NCI-H1105 (cell line): ENCODE results near the gene WDR72.
"Not testable (repeated sequence)": the region's sequence is repeated elsewhere in the genome, so short reads cannot be mapped to it uniquely, and the experiment has no call there.

Experiments
- DNase-seq: peaks from one replicate; lab custom pipeline; 2025; lab: John Stamatoyannopoulos, UW

WDR72 gene

GRCh38 chr15:53695365-53695764 lies 64.1 kb downstream of the WDR72 start:
- DNase-seq = no peak

- no peak for DNase-seq
Measured at GRCh38 chr15:53694476-53694874, 65.0 kb downstream of the WDR72 start.

- no peak for DNase-seq
Measured at GRCh38 chr15:53693729-53694475, 65.6 kb downstream of the WDR72 start.

GRCh38 chr15:53684162-53684561 lies 75.3 kb downstream of the WDR72 start:
- not testable (repeated sequence) for DNase-seq

GRCh38 chr15:53681056-53681455 lies 78.4 kb downstream of the WDR72 start:
- no peak for DNase-seq

GRCh38 chr15:53675832-53676231 lies 83.6 kb downstream of the WDR72 start:
- DNase-seq = no peak

GRCh38 chr15:53671545-53671944 lies 87.9 kb downstream of the WDR72 start:
- no peak for DNase-seq

- DNase-seq = no peak
Measured at GRCh38 chr15:53670701-53671100, 88.8 kb downstream of the WDR72 start.

- DNase-seq = no peak
Measured at GRCh38 chr15:53665930-53666329, 93.5 kb downstream of the WDR72 start.

GRCh38 chr15:53658827-53659555 lies 100.5 kb downstream of the WDR72 start:
- DNase-seq = peak; percentile 84

GRCh38 chr15:53658255-53658654 lies 101.2 kb downstream of the WDR72 start:
- DNase-seq = peak; percentile 35

GRCh38 chr15:53648934-53649333 lies 110.5 kb downstream of the WDR72 start:
- DNase-seq = no peak

GRCh38 chr15:53644660-53645059 lies 114.8 kb downstream of the WDR72 start:
- DNase-seq = no peak

- DNase-seq = no peak
Measured at GRCh38 chr15:53634517-53635106, 124.9 kb downstream of the WDR72 start.

GRCh38 chr15:53627279-53627678 lies 132.2 kb downstream of the WDR72 start:
- no peak for DNase-seq

GRCh38 chr15:53625962-53626845 lies 133.3 kb downstream of the WDR72 start:
- no peak for DNase-seq

GRCh38 chr15:53625260-53625659 lies 134.2 kb downstream of the WDR72 start:
- no peak for DNase-seq

- DNase-seq = no peak
Measured at GRCh38 chr15:53618461-53618860, 141.0 kb downstream of the WDR72 start.

- DNase-seq = no peak
Measured at GRCh38 chr15:53611145-53611920, 148.1 kb downstream of the WDR72 start.

GRCh38 chr15:53591041-53591440 lies 168.4 kb downstream of the WDR72 start:
- no peak for DNase-seq

- DNase-seq = no peak
Measured at GRCh38 chr15:53590380-53590779, 169.1 kb downstream of the WDR72 start.
